HG03280 (cell line): ENCODE results near the gene IRF2BPL.

Source experiments
- ATAC-seq: cut with Tn5 transposase; IDR thresholded peaks from one replicate; pipeline ENCODE4 v1.9.1; 2021; ENCODE audit warnings: mild to moderate bottlenecking, moderate library complexity; ENCODE audit not compliant: unreplicated experiment

IRF2BPL gene

GRCh38 chr14:77014004-77014604 lies 14.4 kb downstream of the IRF2BPL start:
- ATAC-seq, result no peak

DNA sequence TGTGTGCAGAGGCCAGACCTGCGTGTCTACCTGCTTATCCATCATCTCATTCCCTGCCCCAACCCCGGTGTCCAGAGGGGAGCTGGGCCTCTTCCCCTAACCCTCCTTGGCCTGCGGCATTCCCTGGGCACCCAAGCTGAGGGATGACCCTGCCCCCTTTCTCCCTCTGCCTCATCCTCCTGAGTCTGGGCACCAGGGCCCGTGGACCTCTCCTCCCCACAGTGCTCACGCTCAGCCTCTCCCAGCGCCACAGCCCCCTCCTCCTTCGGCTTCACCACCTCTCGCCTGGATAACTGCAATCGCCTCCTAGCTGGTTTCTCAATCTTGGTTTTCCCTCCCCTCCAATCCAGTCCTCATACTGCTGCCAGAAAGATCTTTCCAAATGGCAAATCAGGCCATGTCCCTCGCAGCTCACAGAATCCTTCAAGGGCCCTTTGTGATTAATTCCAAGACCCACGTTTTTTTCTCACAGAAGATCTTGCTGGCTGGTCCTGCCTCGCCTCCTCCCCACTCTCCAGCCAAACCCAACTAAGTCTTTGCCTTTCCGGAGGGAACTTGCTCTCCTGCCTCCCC lies 16.2 kb downstream of the IRF2BPL start:
- ATAC-seq, result no peak

GRCh38 chr14:77011245-77011644 lies 17.3 kb downstream of the IRF2BPL start:
- no peak for ATAC-seq

GRCh38 chr14:77009014-77009413 lies 19.5 kb downstream of the IRF2BPL start:
- ATAC-seq, result no peak

GRCh38 chr14:77008541-77008940 lies 20.0 kb downstream of the IRF2BPL start:
- ATAC-seq, result no peak

DNA sequence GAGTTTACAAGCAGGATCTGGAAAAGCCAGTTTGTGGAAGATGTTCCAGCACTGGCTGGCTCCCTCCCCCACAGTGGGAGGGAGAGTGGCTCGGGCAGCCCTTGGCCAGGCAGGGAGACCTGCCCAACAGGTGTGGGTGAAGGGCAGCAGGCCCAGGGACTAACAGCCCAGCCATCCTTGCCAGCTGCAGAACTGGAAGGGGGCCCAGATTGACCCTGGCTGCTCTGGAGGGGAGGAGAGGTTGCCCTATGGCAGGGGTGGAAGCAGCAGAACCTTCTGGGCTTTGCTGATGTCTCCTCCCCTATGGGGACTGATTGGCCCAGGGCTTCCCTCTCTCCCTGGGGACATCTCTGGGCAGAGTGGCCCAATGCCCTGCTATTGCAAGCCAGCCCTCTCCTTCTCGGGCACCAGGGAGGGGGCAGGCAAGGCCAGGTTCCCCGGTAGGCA lies 20.5 kb downstream of the IRF2BPL start:
- no peak for ATAC-seq

DNA sequence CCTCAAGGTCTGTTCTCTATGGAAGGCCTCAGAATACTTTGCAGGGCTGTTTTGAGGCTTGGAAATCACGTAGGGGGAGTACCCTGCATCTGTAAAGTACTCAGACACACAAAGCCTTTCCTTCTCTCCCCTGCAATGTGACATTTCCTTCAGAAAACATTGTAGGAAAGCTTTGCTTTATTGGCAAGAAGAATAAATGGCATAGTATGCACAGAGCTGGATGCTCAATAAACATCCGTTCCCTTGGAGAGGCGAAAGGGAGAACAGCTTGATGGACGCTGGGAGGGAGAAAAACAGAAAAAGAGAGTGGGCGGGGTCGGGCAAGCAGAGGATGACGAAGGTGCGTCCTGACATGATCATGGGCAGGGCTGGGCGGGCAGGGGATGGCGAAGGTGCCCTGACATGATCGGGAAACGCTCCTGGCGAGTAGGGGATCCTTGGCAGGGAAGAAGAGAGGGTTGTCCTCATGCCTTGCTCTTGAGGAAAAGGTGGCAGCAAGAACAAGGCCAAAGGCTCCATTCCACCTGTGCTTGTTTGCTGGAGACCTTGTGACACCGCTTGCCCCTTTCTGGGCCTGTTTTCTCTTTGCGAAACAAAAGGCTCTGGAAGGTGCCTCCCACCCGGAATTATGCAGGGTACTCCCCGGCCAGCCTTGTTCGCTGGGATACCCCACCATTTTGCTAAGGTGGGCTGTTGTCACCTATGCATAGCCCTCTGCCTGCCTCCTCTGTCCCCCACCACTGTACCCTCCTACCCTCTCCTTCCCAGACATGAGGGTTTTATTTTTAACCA lies 21.1 kb downstream of the IRF2BPL start:
- ATAC-seq, result no peak

DNA sequence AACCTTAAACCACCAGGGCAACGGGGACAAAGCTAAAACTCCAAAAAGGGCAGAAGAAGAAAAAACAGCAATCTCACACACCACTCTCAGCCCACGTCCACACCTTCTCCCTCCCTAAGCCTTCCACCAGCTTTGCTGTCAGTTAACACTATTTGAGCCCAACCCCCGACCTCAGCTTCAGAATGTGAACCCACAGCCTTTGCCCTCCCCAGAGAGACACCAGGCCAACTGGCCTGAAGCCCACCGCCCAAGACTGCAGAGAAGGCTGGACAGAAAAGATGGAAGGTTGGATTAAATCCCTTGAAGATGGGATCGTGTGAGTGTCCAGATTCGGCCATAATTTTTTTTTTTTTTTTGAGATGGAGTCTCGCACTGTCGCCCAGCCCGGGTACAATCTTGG lies 22.4 kb downstream of the IRF2BPL start:
- ATAC-seq, result no peak

GRCh38 chr14:77005559-77005958 lies 22.9 kb downstream of the IRF2BPL start:
- no peak for ATAC-seq

- ATAC-seq, result no peak
Observed at GRCh38 chr14:77004711-77005460, 23.6 kb downstream of the IRF2BPL start.

- no peak for ATAC-seq
Observed at GRCh38 chr14:77003960-77004710, 24.4 kb downstream of the IRF2BPL start.

DNA sequence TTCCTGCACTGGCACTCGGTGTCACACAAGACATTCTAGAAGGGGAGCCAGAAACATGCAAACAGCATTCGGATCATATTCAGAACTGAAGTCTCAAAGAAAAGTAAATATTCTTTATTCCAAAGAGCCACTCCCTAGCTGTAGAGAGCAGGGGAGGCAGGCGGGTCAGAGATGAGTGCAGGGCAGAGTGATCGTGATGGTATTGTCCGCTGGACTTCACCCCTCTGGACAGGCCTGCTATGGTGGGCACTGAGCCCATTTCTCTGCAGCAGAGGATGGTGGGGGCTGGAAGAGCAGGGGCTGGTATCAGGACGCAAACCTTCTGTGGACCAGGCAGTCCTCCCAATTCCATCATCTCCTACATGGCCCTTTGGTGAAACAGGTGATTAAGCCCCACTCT lies 25.6 kb downstream of the IRF2BPL start:
- ATAC-seq, result no peak

DNA sequence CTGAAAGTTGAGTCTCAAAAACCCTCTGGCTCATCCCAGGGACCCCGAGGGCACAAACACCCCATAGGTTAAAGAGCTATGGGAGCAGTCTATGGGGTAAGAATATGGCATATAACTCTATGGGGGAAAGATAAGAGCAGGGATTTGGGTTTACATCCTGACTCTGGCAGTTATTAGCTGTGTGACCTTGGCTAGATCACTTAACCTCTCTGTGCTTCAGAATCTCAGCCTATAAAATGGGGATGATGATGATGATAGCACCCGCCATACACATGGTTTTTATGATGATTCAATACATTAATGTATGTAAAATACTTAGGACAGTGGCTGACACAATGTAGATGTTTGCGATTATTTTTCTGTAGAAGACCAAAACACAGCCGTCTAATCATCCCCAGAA lies 26.2 kb downstream of the IRF2BPL start:
- no peak for ATAC-seq

- ATAC-seq, result no peak
Observed at GRCh38 chr14:77000340-77001270, 27.9 kb downstream of the IRF2BPL start.

DNA sequence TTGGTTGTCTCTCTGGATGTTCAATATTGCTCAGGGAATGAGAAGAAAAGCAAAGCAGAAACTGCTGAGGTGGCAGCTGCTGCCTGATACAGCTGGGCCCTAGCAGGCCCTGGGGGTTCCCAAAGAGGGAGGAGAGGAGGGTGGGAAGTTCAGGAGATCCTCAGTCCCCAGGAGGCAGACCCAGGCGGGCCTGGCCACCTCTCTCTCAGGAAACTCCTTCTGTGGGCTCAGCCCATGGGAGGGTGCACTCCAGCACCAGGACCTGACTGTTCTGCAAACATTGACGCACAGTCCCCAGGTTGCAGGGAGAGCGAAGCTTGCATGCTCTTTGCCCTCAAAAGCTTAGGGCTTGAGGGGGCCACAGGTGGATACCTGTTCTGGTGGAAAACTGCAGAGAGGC lies 29.6 kb downstream of the IRF2BPL start:
- no peak for ATAC-seq

- ATAC-seq, result no peak
Observed at GRCh38 chr14:76997257-76997970, 31.1 kb downstream of the IRF2BPL start.

DNA sequence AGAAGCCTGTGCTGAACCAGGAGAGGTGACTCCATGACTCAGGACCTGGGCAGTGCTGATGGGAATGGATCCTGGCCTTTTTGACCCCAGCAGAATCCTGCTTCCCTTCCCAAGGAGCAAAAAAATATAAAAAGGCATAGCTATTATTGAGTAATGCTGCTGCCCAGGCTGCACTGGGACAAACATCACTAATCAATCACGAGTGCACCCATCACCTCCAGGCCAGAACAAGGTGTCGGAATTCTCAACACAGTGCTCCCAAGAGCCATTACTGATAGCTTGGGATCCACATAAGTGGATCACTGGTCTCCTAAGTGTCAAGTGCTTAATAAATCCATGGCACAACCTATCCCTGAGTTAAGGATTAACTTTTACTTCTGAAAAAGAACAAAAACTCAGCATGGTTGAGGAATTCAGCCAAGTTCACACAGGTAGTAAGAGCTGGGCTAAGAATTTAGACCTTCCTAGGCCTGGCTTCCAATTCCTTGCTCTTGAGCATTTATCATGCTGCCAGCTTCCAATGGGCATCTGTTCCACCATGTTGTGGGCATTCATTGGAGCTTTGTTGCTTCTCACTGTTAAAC lies 31.9 kb downstream of the IRF2BPL start:
- ATAC-seq, result no peak

DNA sequence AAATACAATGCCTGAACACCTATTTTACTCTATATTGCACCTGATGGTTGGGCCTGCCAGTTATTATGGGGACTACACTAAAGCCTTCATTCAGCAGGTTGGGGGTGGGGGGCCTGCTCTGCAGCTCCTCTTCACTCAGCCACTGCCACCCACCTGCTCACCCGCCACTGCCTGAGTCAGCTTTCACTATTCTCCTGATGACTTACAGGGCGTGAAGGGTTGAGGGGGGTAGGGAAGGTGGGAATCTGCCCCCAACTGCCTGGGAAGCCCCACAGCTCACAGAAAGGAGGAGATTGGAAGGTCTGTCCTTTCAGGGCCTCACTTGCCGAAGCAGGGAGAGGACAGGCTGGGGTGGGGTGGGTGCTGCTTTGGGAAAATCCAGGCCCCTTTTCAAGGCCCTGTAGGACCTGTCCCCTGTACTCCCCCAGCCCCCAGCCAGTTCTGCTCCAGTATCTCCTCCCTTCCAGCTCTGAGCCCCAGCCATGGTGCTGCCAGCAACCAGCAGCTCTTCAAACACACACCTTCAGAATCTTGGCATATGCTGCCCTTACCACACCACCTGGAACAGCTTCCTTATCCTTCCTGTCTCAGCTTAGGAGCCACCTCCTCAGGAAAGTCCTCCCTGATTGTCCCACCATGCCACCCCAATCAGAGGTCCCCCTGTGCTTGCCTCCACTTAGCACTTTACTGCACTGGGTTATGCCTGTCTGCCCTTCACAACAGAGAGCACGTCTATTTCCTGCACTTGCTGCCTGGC lies 33.1 kb downstream of the IRF2BPL start:
- no peak for ATAC-seq
